Astrocyte (in vitro differentiated cells and primary cell): ENCODE results near the gene WNT9A. TPM values are rescaled to one million over a fixed set of nuclear protein-coding genes. Genes with fewer than 3 reads are reported as not detected.

ENCODE experiments used
- DNase-seq: peaks from one replicate; pipeline ENCODE4 v3.0.0-alpha.2; 2010; ENCODE audit warnings: low read depth
- FAIRE-seq: peaks from 2 replicates; lab custom pipeline; 2011; peaks lifted over from hg19 to GRCh38; lab: Jason Lieb, UNC
- H2AFZ ChIP-seq: 2 replicates; pipeline ENCODE4 v1.6.0; 2012; ENCODE audit warnings: low read depth, low read length, inconsistent platforms
- H3K27ac ChIP-seq: 2 replicates; pipeline ENCODE4 v1.5.1; 2011; ENCODE audit warnings: low read depth, low read length, inconsistent platforms
- H3K27me3 ChIP-seq: 2 replicates; pipeline ENCODE4 v1.6.0; 2011; ENCODE audit warnings: low read length, inconsistent platforms; ENCODE audit not compliant: insufficient read depth
- H3K36me3 ChIP-seq: 2 replicates; pipeline ENCODE4 v1.5.1; 2011; ENCODE audit warnings: low read length, inconsistent platforms; ENCODE audit not compliant: insufficient read depth
- H3K4me1 ChIP-seq: 2 replicates; pipeline ENCODE4 v1.5.1; 2011; ENCODE audit warnings: low read length, inconsistent platforms; ENCODE audit not compliant: insufficient read depth
- H3K4me2 ChIP-seq: 2 replicates; pipeline ENCODE4 v1.6.0; 2012; ENCODE audit warnings: low read length, inconsistent platforms
- H3K4me3 ChIP-seq: 2 replicates; pipeline ENCODE4 v1.5.1; 2011; ENCODE audit warnings: low read depth, mild to moderate bottlenecking, low read length, inconsistent platforms; ENCODE audit not compliant: insufficient read depth
- H3K79me2 ChIP-seq: 2 replicates; pipeline ENCODE4 v1.6.0; 2012; ENCODE audit warnings: mild to moderate bottlenecking, low read length, inconsistent platforms; ENCODE audit not compliant: insufficient read depth
- H3K9ac ChIP-seq: 2 replicates; pipeline ENCODE4 v1.6.0; 2012; ENCODE audit warnings: mild to moderate bottlenecking, low read length, inconsistent platforms
- H3K9me3 ChIP-seq: 2 replicates; pipeline ENCODE4 v1.5.1; 2012; ENCODE audit warnings: low read depth, mild to moderate bottlenecking, low read length, inconsistent platforms; ENCODE audit not compliant: insufficient read depth
- H4K20me1 ChIP-seq: 2 replicates; pipeline ENCODE4 v1.6.0; 2012; ENCODE audit warnings: low read length, inconsistent platforms; ENCODE audit not compliant: insufficient read depth
- H3K27ac Mint-ChIP-seq: one replicate; pipeline ENCODE4 v1.8.0; 2021; ENCODE audit warnings: mild to moderate bottlenecking, mixed read lengths; ENCODE audit not compliant: unreplicated experiment
- H3K27me3 Mint-ChIP-seq: one replicate; pipeline ENCODE4 v1.8.0; 2021; ENCODE audit warnings: low read depth, mixed read lengths; ENCODE audit not compliant: unreplicated experiment
- H3K36me3 Mint-ChIP-seq: one replicate; pipeline ENCODE4 v1.8.0; 2021; ENCODE audit warnings: low read depth, mixed read lengths; ENCODE audit not compliant: unreplicated experiment
- H3K4me1 Mint-ChIP-seq: one replicate; pipeline ENCODE4 v1.8.0; 2021; ENCODE audit warnings: low read depth, mixed read lengths; ENCODE audit not compliant: unreplicated experiment
- H3K4me3 Mint-ChIP-seq: one replicate; pipeline ENCODE4 v1.8.0; 2021; ENCODE audit warnings: mild to moderate bottlenecking, moderate library complexity, mixed read lengths; ENCODE audit not compliant: unreplicated experiment
- H3K9me3 Mint-ChIP-seq: one replicate; pipeline ENCODE4 v1.8.0; 2021; ENCODE audit warnings: mild to moderate bottlenecking, mixed read lengths; ENCODE audit not compliant: unreplicated experiment
- EZH2 ChIP-seq: IDR thresholded peaks from 2 replicates; pipeline ENCODE4 v1.6.1; 2012; ENCODE audit warnings: mild to moderate bottlenecking, low read length, inconsistent platforms; ENCODE audit not compliant: insufficient read depth
- total RNA-seq: library from RNA; stranded (reverse); gene quantifications from 2 replicates; pipeline ENCODE4 v1.2.1, GENCODE V29; 2021
- TF ChIP-seq, protein P1 (sequence below): IDR thresholded peaks from 2 replicates; pipeline ENCODE4 v1.5.1; 2011; ENCODE audit warnings: low read depth, mild to moderate bottlenecking, inconsistent platforms, low read length, moderate library complexity; ENCODE audit not compliant: insufficient read depth

WNT9A gene
- total RNA-seq, 1 donor from 2014 or later: 4.1 TPM

DNA sequence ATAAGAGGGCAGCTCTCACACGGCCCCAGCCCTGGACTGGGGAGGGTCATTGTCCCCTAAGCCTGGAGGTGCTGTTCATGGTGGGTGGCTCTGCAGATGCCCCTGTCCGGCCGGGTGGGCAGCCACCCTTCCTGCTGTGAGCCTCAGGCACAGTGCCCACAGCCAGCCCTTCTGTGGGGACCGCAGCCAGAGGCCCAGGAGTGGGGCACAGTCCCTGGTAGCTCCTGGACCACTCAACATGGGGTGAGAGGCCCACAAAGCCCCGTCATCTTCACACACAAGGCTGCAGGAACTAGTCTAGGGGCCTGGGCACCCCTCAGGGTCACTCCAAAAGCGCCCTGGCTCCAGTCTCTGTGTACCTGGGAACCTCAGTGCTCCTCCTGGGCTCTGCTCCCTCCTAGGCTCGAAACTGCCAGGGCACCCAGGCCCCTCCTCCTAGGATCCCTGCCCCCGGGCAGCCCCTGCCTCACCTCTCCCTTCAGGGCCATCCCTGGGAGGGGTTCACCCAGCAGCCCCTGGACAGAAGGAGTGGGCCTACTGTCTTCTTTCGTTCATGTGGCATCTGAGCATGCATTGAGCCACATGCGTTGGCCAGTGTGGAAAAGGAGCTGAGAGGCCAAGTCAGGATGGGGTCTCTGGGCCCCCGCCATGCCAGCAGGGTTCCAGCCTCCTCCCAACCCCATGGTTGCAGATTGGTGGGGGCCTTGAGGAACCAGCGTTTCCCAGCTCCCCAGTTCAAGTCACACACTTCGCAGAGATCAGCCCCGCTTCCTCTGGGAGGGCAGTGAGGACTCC lies 43.0 kb downstream of the WNT9A start:
- Mint-ChIP-seq H3K27me3 (peaks cover 3% of the 10 kb centered on the region), H3K4me3 (no peak overlapping the region), H3K4me1 (peaks cover 2% of the 10 kb centered on the region), H3K27ac (no peak overlapping the region), H3K9me3 (peaks cover 3% of the 10 kb centered on the region), H3K36me3 (no peaks in the 10 kb centered on the region)
- no peaks in the 10 kb centered on the region for H3K36me3 ChIP-seq
- H2AFZ ChIP-seq: no peak overlapping the region
- no peaks in the 10 kb centered on the region for H4K20me1 ChIP-seq
- no peaks in the 10 kb centered on the region for H3K79me2 ChIP-seq
- H3K27ac ChIP-seq: no peak overlapping the region
- TF ChIP-seq EZH2: no peak
- TF ChIP-seq, protein P1, sequence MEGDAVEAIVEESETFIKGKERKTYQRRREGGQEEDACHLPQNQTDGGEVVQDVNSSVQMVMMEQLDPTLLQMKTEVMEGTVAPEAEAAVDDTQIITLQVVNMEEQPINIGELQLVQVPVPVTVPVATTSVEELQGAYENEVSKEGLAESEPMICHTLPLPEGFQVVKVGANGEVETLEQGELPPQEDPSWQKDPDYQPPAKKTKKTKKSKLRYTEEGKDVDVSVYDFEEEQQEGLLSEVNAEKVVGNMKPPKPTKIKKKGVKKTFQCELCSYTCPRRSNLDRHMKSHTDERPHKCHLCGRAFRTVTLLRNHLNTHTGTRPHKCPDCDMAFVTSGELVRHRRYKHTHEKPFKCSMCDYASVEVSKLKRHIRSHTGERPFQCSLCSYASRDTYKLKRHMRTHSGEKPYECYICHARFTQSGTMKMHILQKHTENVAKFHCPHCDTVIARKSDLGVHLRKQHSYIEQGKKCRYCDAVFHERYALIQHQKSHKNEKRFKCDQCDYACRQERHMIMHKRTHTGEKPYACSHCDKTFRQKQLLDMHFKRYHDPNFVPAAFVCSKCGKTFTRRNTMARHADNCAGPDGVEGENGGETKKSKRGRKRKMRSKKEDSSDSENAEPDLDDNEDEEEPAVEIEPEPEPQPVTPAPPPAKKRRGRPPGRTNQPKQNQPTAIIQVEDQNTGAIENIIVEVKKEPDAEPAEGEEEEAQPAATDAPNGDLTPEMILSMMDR: no peak
- no peak for DNase-seq
- no peaks in the 10 kb centered on the region for H3K27me3 ChIP-seq
- peaks cover 3% of the 10 kb centered on the region for H3K4me1 ChIP-seq
- H3K9me3 ChIP-seq: no peaks in the 10 kb centered on the region
- no peak overlapping the region for H3K4me3 ChIP-seq
- no peak overlapping the region for H3K9ac ChIP-seq
- FAIRE-seq: no peak
- no peak overlapping the region for H3K4me2 ChIP-seq

DNA sequence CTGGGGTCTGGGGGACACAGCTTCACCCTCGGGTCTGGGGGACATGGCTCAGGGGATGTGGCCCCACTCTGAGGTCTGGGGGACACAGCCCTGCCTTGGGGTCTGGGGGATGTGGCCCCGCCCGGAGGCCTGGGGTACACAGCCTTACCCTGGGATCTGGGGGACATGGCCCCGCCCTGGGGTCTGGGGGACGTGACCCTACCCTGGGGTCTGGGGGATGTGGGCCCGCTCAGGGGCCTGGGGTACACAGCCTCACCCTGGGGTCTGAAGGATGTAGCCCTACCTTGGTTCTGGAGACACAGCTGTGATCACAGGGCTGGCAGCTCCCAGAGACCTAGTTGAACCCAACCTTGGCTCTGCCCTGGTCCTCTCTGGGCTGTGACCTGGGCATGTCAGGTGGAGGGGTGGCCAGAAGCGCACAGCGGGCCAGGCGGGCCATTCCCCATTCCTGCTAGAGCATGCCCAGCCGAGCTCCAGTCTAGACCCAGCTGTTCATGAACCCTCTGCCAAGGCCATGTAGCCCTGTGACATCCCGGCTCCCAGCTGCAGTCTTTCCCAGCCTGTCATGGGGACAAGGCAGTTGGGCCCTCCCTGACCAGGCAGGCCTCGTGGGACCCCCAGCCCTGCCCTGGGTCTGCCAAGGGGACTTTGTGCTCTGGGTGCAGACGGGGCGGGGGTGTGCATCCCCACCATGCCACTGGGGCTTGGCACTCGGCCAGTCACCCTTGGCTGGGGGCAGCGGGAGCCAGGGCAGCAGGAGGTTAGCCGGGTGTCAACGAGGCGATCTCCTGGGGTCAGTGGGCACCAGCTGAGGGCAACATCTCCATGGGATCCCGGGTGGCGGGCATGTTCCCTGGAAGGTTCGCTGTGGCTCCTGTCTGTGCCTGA lies 43.9 kb downstream of the WNT9A start:
- Histone ChIP-seq H3K4me3 (no peak overlapping the region), H3K27ac (no peak overlapping the region), H2AFZ (no peak overlapping the region), H4K20me1 (no peaks in the 10 kb centered on the region), H3K9ac (no peak overlapping the region), H3K9me3 (no peaks in the 10 kb centered on the region), H3K79me2 (no peaks in the 10 kb centered on the region), H3K27me3 (no peaks in the 10 kb centered on the region), H3K36me3 (no peaks in the 10 kb centered on the region), H3K4me2 (no peak overlapping the region), H3K4me1 (peaks cover 3% of the 10 kb centered on the region)
- Mint-ChIP-seq H3K9me3 (peaks cover 3% of the 10 kb centered on the region), H3K36me3 (no peaks in the 10 kb centered on the region), H3K27me3 (peaks cover 3% of the 10 kb centered on the region), H3K27ac (no peak overlapping the region), H3K4me1 (peaks cover 2% of the 10 kb centered on the region), H3K4me3 (no peak overlapping the region)
- TF ChIP-seq EZH2: no peak
- TF ChIP-seq, protein P1: no peak
- DNase-seq (no peak), FAIRE-seq (no peak)
